ENCODE data around the gene ANKRA2. TPM values are rescaled to one million over a fixed set of nuclear protein-coding genes. Genes with fewer than 3 reads are reported as not detected.
"Not testable (repeated sequence)": the region's sequence is repeated elsewhere in the genome, so short reads cannot be mapped to it uniquely, and the experiment has no call there.

Gene ANKRA2
- total RNA-seq, 1 donor from 2014 or later = 28.9 TPM

GRCh38 chr5:73514418-73514817 is 51.0 kb downstream of the ANKRA2 start:
- no peak overlapping the region for H3K4me3 Mint-ChIP-seq
- no peak for TF ChIP-seq CTCF (IDR thresholded peaks at IDR 0.05; ENCODE audit: unreplicated experiment)
- peaks cover 8% of the 10 kb centered on the region for H3K4me1 Mint-ChIP-seq
- peaks cover under 1% of the 10 kb centered on the region for H3K36me3 Mint-ChIP-seq
- no peak for DNase-seq (ENCODE audit: low spot score in 2 of 2, unreplicated experiment in 2 of 2)
- H3K27ac Mint-ChIP-seq = no peak overlapping the region
- H3K27me3 Mint-ChIP-seq (ENCODE audit: low read depth) = no peaks in the 10 kb centered on the region
- no peaks in the 10 kb centered on the region for H3K9me3 Mint-ChIP-seq

DNA sequence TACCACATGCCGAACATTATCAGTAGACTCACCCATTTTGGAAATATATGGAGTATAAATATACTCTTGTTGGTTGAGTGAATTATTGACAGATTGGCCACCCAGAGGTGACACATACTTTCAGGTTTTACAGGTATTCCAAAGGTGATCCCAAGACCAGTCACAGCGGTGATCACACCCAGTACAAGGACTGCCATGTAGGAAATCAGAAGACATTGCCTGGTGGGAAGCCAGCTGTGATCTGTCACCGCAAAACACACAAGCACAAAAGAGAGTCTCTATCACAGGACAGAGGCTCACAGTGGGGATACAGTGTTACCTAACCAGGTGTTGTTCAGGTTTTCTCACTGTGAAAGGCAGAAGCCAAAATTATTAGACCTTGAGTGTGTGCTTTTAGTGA is 51.4 kb downstream of the ANKRA2 start:
- no peaks in the 10 kb centered on the region for H3K27me3 Mint-ChIP-seq (ENCODE audit: low read depth)
- peaks cover 3% of the 10 kb centered on the region for H3K36me3 Mint-ChIP-seq
- TF ChIP-seq CTCF (IDR thresholded peaks at IDR 0.05; ENCODE audit: unreplicated experiment) = no peak
- no peak overlapping the region for H3K4me3 Mint-ChIP-seq
- H3K4me1 Mint-ChIP-seq = peaks cover 6% of the 10 kb centered on the region
- H3K9me3 Mint-ChIP-seq = no peaks in the 10 kb centered on the region
- H3K27ac Mint-ChIP-seq = no peak overlapping the region
- DNase-seq (ENCODE audit: low spot score in 2 of 2, unreplicated experiment in 2 of 2) = no peak

GRCh38 chr5:73508521-73508920 is 56.9 kb downstream of the ANKRA2 start:
- not testable (repeated sequence) for H3K4me1 Mint-ChIP-seq; H3K27me3 Mint-ChIP-seq (ENCODE audit: low read depth); DNase-seq (ENCODE audit: low spot score in 2 of 2, unreplicated experiment in 2 of 2); H3K27ac Mint-ChIP-seq; H3K4me3 Mint-ChIP-seq; H3K9me3 Mint-ChIP-seq
- H3K36me3 Mint-ChIP-seq = peaks cover 17% of the 10 kb centered on the region

- Mint-ChIP-seq H3K9me3 (no peaks in the 10 kb centered on the region), H3K4me3 (no peak overlapping the region), H3K27ac (no peak overlapping the region), H3K27me3 (ENCODE audit: low read depth) (no peaks in the 10 kb centered on the region), H3K36me3 (peaks cover 27% of the 10 kb centered on the region), H3K4me1 (no peaks in the 10 kb centered on the region)
- DNase-seq (ENCODE audit: low spot score in 2 of 2, unreplicated experiment in 2 of 2) = no peak
- TF ChIP-seq CTCF (IDR thresholded peaks at IDR 0.05; ENCODE audit: unreplicated experiment) = no peak
Measured at GRCh38 chr5:73507062-73507461, 58.4 kb downstream of the ANKRA2 start.

DNA sequence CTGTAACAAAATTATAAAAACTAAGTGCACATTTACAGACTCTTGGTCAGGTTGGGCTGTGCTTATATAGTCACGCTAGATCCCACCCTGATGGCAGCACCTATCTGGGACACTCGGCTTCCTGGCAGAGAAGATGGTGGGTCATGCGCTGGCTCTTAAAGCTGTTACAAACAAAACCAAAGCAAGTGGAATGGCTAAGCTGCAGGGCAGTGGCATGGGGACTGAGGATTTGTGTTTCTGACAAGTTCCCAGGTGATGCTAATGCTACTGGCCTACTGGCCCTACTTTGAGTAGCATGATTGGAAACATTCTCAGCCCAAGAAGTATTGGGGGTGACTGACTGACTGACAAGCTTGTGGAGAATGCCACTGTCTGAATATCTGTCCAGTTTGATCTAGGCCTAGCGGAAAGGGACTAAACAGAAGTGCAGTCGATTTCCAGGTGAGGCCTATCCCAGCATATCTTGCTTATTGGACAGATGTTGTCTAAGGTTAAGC is 58.9 kb downstream of the ANKRA2 start:
- TF ChIP-seq CTCF (IDR thresholded peaks at IDR 0.05; ENCODE audit: unreplicated experiment) = no peak
- Mint-ChIP-seq H3K27me3 (ENCODE audit: low read depth) (no peaks in the 10 kb centered on the region), H3K9me3 (no peaks in the 10 kb centered on the region), H3K27ac (no peak overlapping the region), H3K4me3 (no peak overlapping the region), H3K4me1 (no peaks in the 10 kb centered on the region), H3K36me3 (peaks cover 27% of the 10 kb centered on the region)
- DNase-seq (ENCODE audit: low spot score in 2 of 2, unreplicated experiment in 2 of 2) = no peak

Other genes starting within 250 kb of the ANKRA2 start
- gene FOXD1, start 116.9 kb downstream of the ANKRA2 start, total RNA-seq = 0.09 TPM in 1 of 3 replicates, not detected in the others
- gene BTF3, start 67.2 kb downstream of the ANKRA2 start, total RNA-seq = 641 to 666 TPM (median 655 TPM) in 3 replicates
- 24.7 to 29.7 TPM (median 26.9 TPM) in 3 replicates for gene UTP15, start 104 bp upstream of the ANKRA2 start, total RNA-seq
- gene ARHGEF28, start 60.6 kb upstream of the ANKRA2 start, total RNA-seq = 0.22 to 0.40 TPM (median 0.29 TPM) in 3 replicates